AG09319 (cell line): ENCODE measurements around the gene GLS.

ENCODE experiments used
- DNase-seq: peaks from one replicate; pipeline ENCODE4 v3.0.0-alpha.2; 2010; ENCODE audit warnings: low read depth; ENCODE audit errors: extremely low read depth
- TF ChIP-seq, protein P1 (sequence below): IDR thresholded peaks from 2 replicates; pipeline ENCODE4 v1.5.1; 2011; ENCODE audit warnings: low read depth, mild to moderate bottlenecking, inconsistent platforms, low read length, moderate library complexity

GLS gene

DNA sequence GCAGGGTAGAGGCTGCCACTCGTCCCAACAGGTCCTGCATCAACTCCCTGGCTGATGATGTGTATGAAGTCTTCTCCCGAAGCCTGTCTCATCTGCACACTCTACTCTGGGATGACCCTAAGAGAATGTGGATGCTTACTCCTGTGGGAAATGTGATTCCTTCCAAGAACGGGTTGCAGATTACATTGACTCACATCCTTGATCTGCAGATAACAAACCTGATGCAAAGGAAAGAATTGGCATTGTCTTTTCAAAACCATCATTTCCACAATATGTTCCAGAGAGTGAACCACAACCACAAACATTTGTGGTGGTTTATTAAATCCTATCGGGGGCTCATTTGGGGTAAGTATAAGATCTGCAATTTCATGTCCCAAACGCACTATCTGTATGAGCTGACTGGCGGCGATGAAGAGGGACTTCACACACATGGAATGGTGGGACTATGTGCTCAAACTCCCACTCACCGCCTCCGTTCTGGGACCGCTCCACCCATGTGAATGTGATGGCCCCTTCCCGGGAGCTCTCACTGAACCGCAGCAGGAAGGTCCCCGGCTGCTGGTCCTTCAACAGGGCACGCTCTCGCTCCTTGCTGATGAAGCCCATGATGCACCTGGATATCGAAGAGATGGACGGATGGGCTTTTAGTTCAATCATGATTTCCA is 97.9 kb downstream of the GLS start:
- DNase-seq, result no peak
- TF ChIP-seq, protein P1, sequence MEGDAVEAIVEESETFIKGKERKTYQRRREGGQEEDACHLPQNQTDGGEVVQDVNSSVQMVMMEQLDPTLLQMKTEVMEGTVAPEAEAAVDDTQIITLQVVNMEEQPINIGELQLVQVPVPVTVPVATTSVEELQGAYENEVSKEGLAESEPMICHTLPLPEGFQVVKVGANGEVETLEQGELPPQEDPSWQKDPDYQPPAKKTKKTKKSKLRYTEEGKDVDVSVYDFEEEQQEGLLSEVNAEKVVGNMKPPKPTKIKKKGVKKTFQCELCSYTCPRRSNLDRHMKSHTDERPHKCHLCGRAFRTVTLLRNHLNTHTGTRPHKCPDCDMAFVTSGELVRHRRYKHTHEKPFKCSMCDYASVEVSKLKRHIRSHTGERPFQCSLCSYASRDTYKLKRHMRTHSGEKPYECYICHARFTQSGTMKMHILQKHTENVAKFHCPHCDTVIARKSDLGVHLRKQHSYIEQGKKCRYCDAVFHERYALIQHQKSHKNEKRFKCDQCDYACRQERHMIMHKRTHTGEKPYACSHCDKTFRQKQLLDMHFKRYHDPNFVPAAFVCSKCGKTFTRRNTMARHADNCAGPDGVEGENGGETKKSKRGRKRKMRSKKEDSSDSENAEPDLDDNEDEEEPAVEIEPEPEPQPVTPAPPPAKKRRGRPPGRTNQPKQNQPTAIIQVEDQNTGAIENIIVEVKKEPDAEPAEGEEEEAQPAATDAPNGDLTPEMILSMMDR, result no peak

DNA sequence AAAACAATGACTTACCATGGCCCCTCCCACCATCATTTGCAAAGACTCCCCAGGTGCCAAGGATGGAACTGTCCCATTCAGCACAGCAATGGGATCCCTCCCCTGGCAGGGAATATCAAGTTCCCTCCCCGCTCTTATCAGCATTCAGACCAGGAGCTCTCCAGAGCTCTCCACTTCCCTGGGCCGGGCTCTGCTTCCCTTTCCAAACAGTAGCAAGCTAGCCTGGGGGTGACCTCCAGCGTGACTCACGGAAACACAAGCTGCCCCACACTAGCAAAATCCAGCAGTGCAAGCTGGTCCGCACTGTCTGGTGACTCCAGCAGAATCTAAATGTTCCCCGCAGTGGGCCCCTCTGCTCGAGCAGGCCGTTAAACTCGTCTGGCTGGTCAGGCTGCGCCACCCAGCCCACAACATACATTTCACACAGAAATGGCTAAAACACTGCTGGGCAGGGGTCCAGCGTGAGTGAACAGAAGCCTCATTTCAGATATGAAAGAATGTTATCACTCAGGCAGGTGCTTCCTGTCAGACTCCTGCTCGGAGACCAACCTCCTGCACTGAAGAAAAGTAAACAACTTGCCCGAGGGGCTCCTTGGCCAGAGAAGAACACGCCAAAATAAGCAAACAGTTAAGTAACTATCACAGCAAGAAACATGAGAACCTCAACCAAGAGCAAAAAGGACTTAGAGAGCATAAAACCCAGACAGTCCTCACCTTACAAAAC is 99.4 kb downstream of the GLS start:
- TF ChIP-seq, protein P1, result no peak
- no peak for DNase-seq

DNA sequence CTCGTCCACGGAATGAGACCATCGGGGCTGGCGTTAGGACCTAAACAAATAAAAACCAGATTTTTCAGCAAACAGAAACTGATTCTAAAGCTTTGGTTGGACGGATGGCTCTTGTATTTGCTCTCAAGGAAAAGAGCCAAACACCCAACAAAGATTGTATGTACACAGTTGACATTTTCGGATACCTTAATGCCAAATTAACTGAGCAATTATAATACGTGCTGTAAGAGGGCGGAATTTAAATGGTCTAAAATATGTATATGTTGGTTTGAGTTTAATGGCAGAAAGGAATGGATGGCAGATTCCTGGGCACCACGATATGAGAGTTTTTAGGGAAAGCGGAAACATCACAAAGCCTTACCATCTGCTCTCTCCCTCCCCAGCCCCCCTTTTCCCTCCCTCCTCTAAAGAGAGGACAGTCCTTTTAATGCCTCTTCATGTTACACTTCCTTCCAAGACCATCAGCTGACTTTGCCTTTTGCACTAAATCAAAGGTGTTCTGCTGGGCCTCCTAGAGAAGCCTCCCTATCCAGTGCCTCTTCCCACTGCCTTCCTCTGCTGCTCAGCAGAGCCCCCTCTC is 100.1 kb downstream of the GLS start:
- TF ChIP-seq, protein P1, result no peak
- DNase-seq, result no peak

DNA sequence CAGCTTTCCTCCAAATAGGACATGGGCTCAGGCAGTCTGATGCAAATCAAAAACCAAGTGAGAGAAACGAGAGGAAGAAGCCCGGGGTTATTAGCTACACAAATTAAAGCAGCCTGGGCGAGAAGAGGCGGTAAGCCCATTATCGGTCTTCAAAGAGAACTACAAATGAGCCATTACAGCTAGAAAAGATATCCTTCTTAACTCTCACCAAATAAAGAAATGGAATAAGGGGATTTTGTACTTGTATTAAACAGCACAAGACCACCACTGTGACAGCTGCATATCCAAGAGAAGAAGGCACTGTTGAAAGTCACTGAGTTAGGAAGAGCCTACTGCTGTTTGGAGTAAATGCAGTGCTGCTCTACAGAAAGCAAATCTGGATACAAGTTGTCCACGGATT is 100.7 kb downstream of the GLS start:
- DNase-seq, result no peak
- TF ChIP-seq, protein P1, result no peak

DNA sequence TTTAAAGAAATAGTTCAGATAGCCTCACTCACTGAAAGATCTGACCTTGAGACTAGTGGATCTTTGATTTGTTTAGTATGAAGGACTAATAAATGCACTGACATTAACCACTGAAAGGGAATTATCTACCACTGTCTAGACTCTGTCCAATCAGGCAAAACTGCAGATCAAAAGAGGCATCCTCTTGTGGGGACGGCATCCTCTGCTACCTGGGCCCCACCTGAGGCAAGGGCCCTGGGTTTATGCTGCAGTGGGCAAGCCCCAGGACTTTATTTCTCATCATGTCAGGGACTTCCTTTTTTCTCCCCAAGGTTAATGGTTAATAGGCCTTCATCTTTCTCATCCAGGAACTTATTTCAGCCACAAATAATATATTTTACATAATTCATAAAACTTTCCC is 101.1 kb downstream of the GLS start:
- TF ChIP-seq, protein P1, result no peak
- no peak for DNase-seq

DNA sequence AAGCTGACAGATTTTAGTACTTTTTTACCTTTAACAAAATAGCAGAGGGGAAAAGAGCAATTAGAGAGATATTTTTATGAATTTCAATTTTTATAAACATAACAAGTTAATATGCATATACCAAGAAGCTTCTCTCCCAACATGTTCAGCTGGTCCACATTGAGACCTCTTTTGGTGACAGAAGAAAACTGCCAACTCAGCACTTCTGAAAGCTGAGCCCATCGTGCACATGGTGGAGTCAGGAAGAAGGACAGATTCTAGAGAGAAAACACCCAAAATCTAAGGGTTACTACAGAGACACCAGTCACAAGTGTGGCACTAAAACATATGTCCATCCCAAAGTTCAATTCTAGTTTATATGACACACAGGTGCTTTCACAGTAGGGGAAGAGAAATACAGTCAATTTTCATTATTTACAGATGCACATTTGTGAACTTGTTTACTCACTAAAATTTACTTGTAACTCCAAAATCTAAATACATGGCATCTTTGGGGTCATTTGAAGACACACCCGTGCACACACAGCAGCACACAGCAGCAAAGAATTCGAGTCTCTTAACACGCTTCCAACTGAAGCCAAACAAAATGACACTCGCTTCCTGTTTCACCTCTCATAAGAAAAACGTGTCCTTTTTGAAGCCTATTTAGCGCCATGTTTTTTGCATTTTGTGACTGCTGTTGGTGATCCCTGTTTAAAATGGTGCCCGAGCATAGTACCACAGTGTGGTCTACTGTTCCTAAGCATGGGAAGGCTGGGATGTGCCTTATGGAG is 101.8 kb downstream of the GLS start:
- TF ChIP-seq, protein P1, result no peak
- no peak for DNase-seq
